Measurements from ENCODE around the gene RB1.

GRCh38 chr13:48255954-48256353 is 47.6 kb upstream of the RB1 start:
- TF ChIP-seq ZNF274 (IDR thresholded peaks at IDR 0.05; ENCODE audit: borderline replicate concordance, low read depth, low read length) (no peak), EP300 (IDR thresholded peaks at IDR 0.05; ENCODE audit: low read length) (no peak), POLR2A (conservative IDR thresholded peaks at IDR 0.05) (no peak), E2F6 (IDR thresholded peaks at IDR 0.05; ENCODE audit: borderline replicate concordance in 1 of 2, extremely low read depth in 1 of 2, insufficient read depth in 1 of 2, insufficient read length in 1 of 2, low read depth in 1 of 2, low read length in 1 of 2, poor library complexity in 1 of 2, severe bottlenecking in 1 of 2) (no peak)

All from K562 (cell line).